Measurements from ENCODE around the gene RALGAPA2.

Gene RALGAPA2

GRCh38 chr20:20366876-20367574 is 345.4 kb downstream of the RALGAPA2 start:
- Histone ChIP-seq H3K9ac (no peak overlapping the region), H3K4me3 (peak overlapping the region; percentile 72)
- TF ChIP-seq Cebpa-rat (IDR thresholded peaks at IDR 0.05): no peak

GRCh38 chr20:20366551-20366875 is 345.9 kb downstream of the RALGAPA2 start:
- Histone ChIP-seq H3K27me3 (peaks cover 100% of the 10 kb centered on the region), H4K20me1 (peaks cover 92% of the 10 kb centered on the region), H3K4me1 (peaks cover 32% of the 10 kb centered on the region; the same call in 1 of the 2 replicates), H3K36me3 (no peaks in the 10 kb centered on the region), H3K4me3 (no peak overlapping the region), H3K4me2 (no peak overlapping the region), H3K9me3 (peaks cover 12% of the 10 kb centered on the region; the same call in 1 of the 2 replicates), H3K9ac (no peak overlapping the region), H3K27ac (no peak overlapping the region)
- TF ChIP-seq Cebpa-rat (IDR thresholded peaks at IDR 0.05): no peak

More at GRCh38 chr20:20366876-20367574, 345.4 kb downstream of the RALGAPA2 start:
- Histone ChIP-seq H3K27me3 (peaks cover 100% of the 10 kb centered on the region), H3K4me2 (peak overlapping the region; percentile 99; the same call in 1 of the 2 replicates), H3K27ac (no peak overlapping the region), H4K20me1 (peaks cover 92% of the 10 kb centered on the region), H3K9me3 (peaks cover 12% of the 10 kb centered on the region; the same call in 1 of the 2 replicates), H3K36me3 (no peaks in the 10 kb centered on the region), H3K4me1 (peaks cover 32% of the 10 kb centered on the region; the same call in 1 of the 2 replicates)

- Histone ChIP-seq H3K4me1 (peaks cover 32% of the 10 kb centered on the region; the same call in 1 of the 2 replicates), H3K27ac (no peak overlapping the region), H3K36me3 (no peaks in the 10 kb centered on the region), H3K4me3 (no peak overlapping the region), H4K20me1 (peaks cover 92% of the 10 kb centered on the region), H3K27me3 (peaks cover 100% of the 10 kb centered on the region), H3K9ac (no peak overlapping the region), H3K4me2 (no peak overlapping the region), H3K9me3 (peaks cover 12% of the 10 kb centered on the region; the same call in 1 of the 2 replicates)
- no peak for TF ChIP-seq Cebpa-rat (IDR thresholded peaks at IDR 0.05)
Observed at GRCh38 chr20:20365480-20366161, 346.8 kb downstream of the RALGAPA2 start.

DNA sequence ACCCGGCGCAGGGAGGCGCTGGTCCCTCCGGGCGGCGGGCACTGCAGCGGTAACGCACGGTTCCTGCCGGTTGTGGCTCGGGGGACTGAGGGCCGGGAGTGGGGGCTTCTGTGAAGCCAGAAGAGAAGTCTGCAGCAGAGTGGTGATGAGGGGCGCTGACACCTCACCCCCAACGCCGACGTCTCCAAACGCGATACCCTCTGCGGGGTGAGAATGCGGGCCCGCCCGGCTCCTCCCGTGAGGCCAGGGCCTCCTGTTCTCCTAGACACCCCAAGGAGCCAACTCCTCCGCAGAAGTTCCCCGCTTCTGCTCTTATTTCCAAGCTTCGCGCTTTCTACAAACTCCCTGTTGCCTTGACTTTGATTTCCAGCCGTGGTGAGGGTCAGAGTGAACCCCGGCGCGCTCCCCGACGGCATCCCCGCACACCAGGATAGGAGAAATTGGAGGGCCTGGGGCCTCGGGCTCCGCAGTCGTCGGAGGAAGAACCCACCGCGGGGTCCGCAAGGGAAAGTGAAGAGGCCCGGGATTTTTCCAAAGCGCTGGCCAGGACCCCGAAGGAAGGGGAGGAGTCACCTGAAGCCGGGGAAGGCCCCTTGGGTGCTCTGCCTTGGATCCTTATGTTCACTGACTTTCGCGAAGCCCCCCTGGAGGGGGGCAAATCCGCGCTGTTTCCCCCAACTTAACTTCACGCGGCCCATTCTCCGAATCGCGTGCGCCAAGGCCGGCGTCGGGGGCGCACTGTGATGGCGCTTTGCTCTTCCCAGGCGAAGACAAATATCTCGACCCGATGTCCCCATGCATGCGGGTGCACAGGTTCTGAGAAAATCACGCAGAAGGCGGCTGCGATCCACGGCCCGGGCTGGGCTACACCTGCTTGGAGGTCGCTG is 347.6 kb downstream of the RALGAPA2 start:
- Histone ChIP-seq H3K36me3 (no peaks in the 10 kb centered on the region), H3K9ac (no peak overlapping the region), H3K4me1 (peaks cover 32% of the 10 kb centered on the region; the same call in 1 of the 2 replicates), H3K4me2 (peak overlapping the region; percentile 37), H4K20me1 (peaks cover 85% of the 10 kb centered on the region), H3K27ac (no peak overlapping the region), H3K9me3 (peaks cover 12% of the 10 kb centered on the region; the same call in 1 of the 2 replicates), H3K4me3 (peak overlapping the region; percentile 9; the same call in 1 of the 2 replicates), H3K27me3 (peaks cover 95% of the 10 kb centered on the region)
- TF ChIP-seq Cebpa-rat (IDR thresholded peaks at IDR 0.05): no peak

- TF ChIP-seq Cebpa-rat (IDR thresholded peaks at IDR 0.05): no peak
- Histone ChIP-seq H3K9ac (no peak overlapping the region), H3K4me3 (peak overlapping the region; percentile 9; the same call in 1 of the 2 replicates), H3K4me2 (peak overlapping the region; percentile 37), H3K27ac (no peak overlapping the region), H3K4me1 (peaks cover 25% of the 10 kb centered on the region; the same call in 1 of the 2 replicates), H3K9me3 (peaks cover 12% of the 10 kb centered on the region; the same call in 1 of the 2 replicates), H3K36me3 (no peaks in the 10 kb centered on the region), H4K20me1 (peaks cover 76% of the 10 kb centered on the region), H3K27me3 (peaks cover 90% of the 10 kb centered on the region)
Observed at GRCh38 chr20:20363799-20364592, 348.4 kb downstream of the RALGAPA2 start.

DNA sequence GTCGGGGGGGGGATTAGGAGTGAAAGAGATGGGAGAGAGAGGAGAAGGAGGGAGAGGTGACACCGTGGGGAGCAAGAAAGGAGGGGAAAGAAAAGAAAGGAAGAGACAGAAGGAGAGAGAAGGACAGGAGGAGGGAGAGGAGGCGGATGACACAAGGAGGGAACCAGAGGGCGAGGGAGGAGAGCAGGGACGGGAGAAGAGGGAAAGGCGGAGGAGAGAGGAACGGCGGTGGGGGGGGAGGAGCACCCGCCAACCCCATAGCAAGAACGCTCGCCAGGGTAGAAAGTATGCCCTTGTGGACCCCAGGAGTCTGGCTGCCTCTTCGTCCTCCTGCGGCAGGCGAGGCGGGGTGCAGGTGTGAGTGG is 349.0 kb downstream of the RALGAPA2 start:
- H3K4me3 ChIP-seq: no peak overlapping the region
- no peak for TF ChIP-seq Cebpa-rat (IDR thresholded peaks at IDR 0.05)
- no peaks in the 10 kb centered on the region for H3K36me3 ChIP-seq
- no peak overlapping the region for H3K27ac ChIP-seq
- no peak overlapping the region for H3K4me2 ChIP-seq
- H3K9ac ChIP-seq: no peak overlapping the region
- peaks cover 12% of the 10 kb centered on the region; the same call in 1 of the 2 replicates for H3K9me3 ChIP-seq
- H4K20me1 ChIP-seq: peaks cover 70% of the 10 kb centered on the region
- peaks cover 22% of the 10 kb centered on the region; the same call in 1 of the 2 replicates for H3K4me1 ChIP-seq
- peaks cover 84% of the 10 kb centered on the region for H3K27me3 ChIP-seq

GRCh38 chr20:20362774-20363433 is 349.5 kb downstream of the RALGAPA2 start:
- H3K4me1 ChIP-seq: peaks cover 17% of the 10 kb centered on the region; the same call in 1 of the 2 replicates
- peaks cover 12% of the 10 kb centered on the region; the same call in 1 of the 2 replicates for H3K9me3 ChIP-seq
- H3K4me3 ChIP-seq: no peak overlapping the region
- no peak overlapping the region for H3K27ac ChIP-seq
- H4K20me1 ChIP-seq: peaks cover 65% of the 10 kb centered on the region
- TF ChIP-seq Cebpa-rat (IDR thresholded peaks at IDR 0.05): no peak
- peaks cover 79% of the 10 kb centered on the region for H3K27me3 ChIP-seq
- H3K4me2 ChIP-seq: no peak overlapping the region
- H3K9ac ChIP-seq: no peak overlapping the region
- no peaks in the 10 kb centered on the region for H3K36me3 ChIP-seq

DNA sequence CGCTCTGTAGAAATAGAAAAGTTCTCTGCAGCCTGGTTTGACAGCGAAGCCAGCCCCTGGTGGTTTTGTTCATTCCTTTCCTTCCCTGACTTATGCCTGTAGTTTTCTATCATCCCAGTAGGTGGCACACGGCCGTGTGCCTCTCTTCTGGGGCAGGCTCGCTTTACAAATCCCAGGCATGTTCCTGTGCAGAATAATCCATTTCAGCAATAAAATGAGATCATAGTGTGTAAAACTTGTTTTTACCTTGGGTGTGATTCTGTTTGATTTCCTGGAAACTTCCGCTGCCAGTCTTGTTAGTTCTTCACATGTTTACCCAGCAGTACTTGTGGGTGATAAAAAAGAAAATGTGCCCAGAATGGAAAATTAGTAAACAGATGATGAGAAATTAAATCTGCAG is 352.0 kb downstream of the RALGAPA2 start:
- Histone ChIP-seq H3K27ac (no peak overlapping the region), H3K9ac (no peak overlapping the region), H3K36me3 (no peaks in the 10 kb centered on the region), H3K4me2 (no peak overlapping the region), H3K27me3 (peaks cover 55% of the 10 kb centered on the region), H3K9me3 (peaks cover 10% of the 10 kb centered on the region; the same call in 1 of the 2 replicates), H3K4me3 (no peak overlapping the region), H3K4me1 (peaks cover 12% of the 10 kb centered on the region; the same call in 1 of the 2 replicates), H4K20me1 (peaks cover 42% of the 10 kb centered on the region)
- no peak for TF ChIP-seq Cebpa-rat (IDR thresholded peaks at IDR 0.05)
